HepG2 (cell line): ENCODE measurements around the gene GTF2I. TPM values are rescaled to one million over a fixed set of nuclear protein-coding genes. Genes with fewer than 3 reads are reported as not detected.

Experiments
- ATAC-seq: fragments of 200-7000 bp; cut with Tn5 transposase; 3 replicates; pipeline ENCODE4 v1.9.1; 2020; ENCODE audit warnings: mild to moderate bottlenecking, moderate library complexity
- BruUV-seq: library from RNA; stranded (reverse); fragments of 400-500 nt; replicated peaks from 2 replicates; lab custom pipeline; 2021; lab: Mats Ljungman, UMichigan
- CTCF ChIA-PET: fragments of 300-600 bp; formaldehyde crosslinking; extraction: SDS; loops from one replicate; lab custom pipeline; 2021; ENCODE audit warnings: low total read pairs, inconsistent platforms, low intra/inter-chr PET ratio; lab: Yijun Ruan, JAX
- POLR2A ChIA-PET: fragments of 350-600 bp; sonication (Branson Sonifier 250); formaldehyde crosslinking; loops from one replicate; lab custom pipeline; 2020; ENCODE audit warnings: antibody characterized with exemption, inconsistent platforms; lab: Yijun Ruan, JAX
- DNase-seq: peaks from one replicate; pipeline ENCODE4 v3.0.0-alpha.2; 2015; ENCODE audit warnings: low spot score
- FAIRE-seq: peaks from 3 replicates; lab custom pipeline; 2011; peaks lifted over from hg19 to GRCh38; lab: Jason Lieb, UNC
- H2AFZ ChIP-seq: one replicate; pipeline ENCODE4 v1.6.1; 2011; ENCODE audit warnings: low read length, inconsistent platforms
- H3K27ac ChIP-seq: fragments of 300-600 bp; 3 replicates; pipeline ENCODE4 v1.8.0; 2011; ENCODE audit warnings: mixed run types, mild to moderate bottlenecking, mixed read lengths, low read length, inconsistent platforms; ENCODE audit not compliant: insufficient read depth; ENCODE audit errors: extremely low read length
- H3K27me3 ChIP-seq, 2 experiments: fragments of 200-600 bp in 1 of 2; 2 replicates in 1 of 2; 3 replicates in 1 of 2; pipeline versions ENCODE4 v1.6.0 to v1.8.0; 2011; ENCODE audit warnings: low read length in 2 of 2, mild to moderate bottlenecking in 2 of 2, moderate library complexity in 2 of 2, inconsistent platforms in 1 of 2; ENCODE audit not compliant: insufficient read depth in 2 of 2, control insufficient read depth in 1 of 2
- H3K36me3 ChIP-seq, 2 experiments: fragments of 200-600 bp in 1 of 2; replicated peaks in 1 of 2; 2 replicates in 1 of 2; 3 replicates in 1 of 2; pipeline versions ENCODE4 v1.5.1 to v1.8.0; 2011; ENCODE audit warnings: low read length in 2 of 2, inconsistent platforms in 1 of 2; ENCODE audit not compliant: insufficient read depth in 2 of 2, control insufficient read depth in 1 of 2
- H3K4me1 ChIP-seq: 2 replicates; pipeline ENCODE4 v1.5.1; 2012; ENCODE audit warnings: low read length, inconsistent platforms; ENCODE audit not compliant: insufficient read depth
- H3K4me2 ChIP-seq: 2 replicates; pipeline ENCODE4 v1.6.0; 2011; ENCODE audit warnings: low read depth, low read length, inconsistent platforms
- H3K4me3 ChIP-seq, 3 experiments: fragments of 200-600 bp in 1 of 3; sonication (generic), shearing (Covaris generic) in 1 of 3; replicated peaks in 1 of 3; 2 replicates each; pipeline ENCODE4 v1.5.1; 2011 to 2016; ENCODE audit warnings: low read length in 3 of 3, inconsistent platforms in 2 of 3, low read depth in 2 of 3, mild to moderate bottlenecking in 2 of 3, control low read depth in 1 of 3, mixed read lengths in 1 of 3; ENCODE audit not compliant: insufficient read depth in 1 of 3
- H3K79me2 ChIP-seq: one replicate; pipeline ENCODE4 v1.6.1; 2011; ENCODE audit warnings: low read length, inconsistent platforms; ENCODE audit not compliant: insufficient read depth
- H3K9ac ChIP-seq: 2 replicates; pipeline ENCODE4 v1.6.0; 2011; ENCODE audit warnings: mild to moderate bottlenecking, low read depth, low read length, inconsistent platforms; ENCODE audit not compliant: insufficient read depth
- H3K9me3 ChIP-seq: 2 replicates; pipeline ENCODE4 v1.5.1; 2012; ENCODE audit warnings: mild to moderate bottlenecking, low read length
- H4K20me1 ChIP-seq: 2 replicates; pipeline ENCODE4 v1.6.0; 2011; ENCODE audit warnings: inconsistent platforms, mild to moderate bottlenecking, low read length, moderate library complexity; ENCODE audit not compliant: insufficient read depth
- ADNP ChIP-seq: sonication (generic); formaldehyde crosslinking; IDR thresholded peaks from 2 replicates; pipeline ENCODE4 v1.4.0; 2020; ENCODE audit warnings: missing genetic modification reagents
- CREB1 ChIP-seq, 2 experiments: fragments of 450-650 bp in 1 of 2; IDR thresholded peaks; 2 replicates each; pipeline ENCODE4 v1.6.1; 2016 to 2017; ENCODE audit warnings: control low read depth in 1 of 2, mild to moderate bottlenecking in 1 of 2, missing compliant biosample characterization in 1 of 2, missing genetic modification characterization in 1 of 2
- EEA1 ChIP-seq: sonication (generic); formaldehyde crosslinking; IDR thresholded peaks from 2 replicates; pipeline ENCODE4 v1.5.1; 2020; ENCODE audit warnings: mild to moderate bottlenecking, missing genetic modification reagents, borderline replicate concordance
- EP300 ChIP-seq, 3 experiments: sonication (generic) in 1 of 3; formaldehyde crosslinking in 1 of 3; IDR thresholded peaks; 2 replicates each; pipeline versions ENCODE4 v1.5.1 to v1.6.1; 2011 to 2020; ENCODE audit warnings: low read depth in 2 of 3, low read length in 2 of 3, borderline replicate concordance in 1 of 3, improper control_type of control experiment in 1 of 3, mild to moderate bottlenecking in 1 of 3, missing genetic modification reagents in 1 of 3, moderate library complexity in 1 of 3
- NR2C2 ChIP-seq: sonication (generic); formaldehyde crosslinking; IDR thresholded peaks from 2 replicates; pipeline ENCODE4 v1.4.0; 2020; ENCODE audit warnings: missing genetic modification reagents, mild to moderate bottlenecking, moderate library complexity, borderline replicate concordance
- NR2F6 ChIP-seq, 2 experiments: IDR thresholded peaks; 2 replicates each; pipeline ENCODE4 v1.6.1; 2016; ENCODE audit warnings: antibody characterized with exemption in 1 of 2, mild to moderate bottlenecking in 1 of 2
- PAWR ChIP-seq: sonication (generic); formaldehyde crosslinking; IDR thresholded peaks from 2 replicates; pipeline ENCODE4 v1.4.0; 2020; ENCODE audit warnings: missing genetic modification reagents, mild to moderate bottlenecking, borderline replicate concordance
- SRY ChIP-seq: sonication (generic); formaldehyde crosslinking; IDR thresholded peaks from 2 replicates; pipeline ENCODE4 v1.8.0; 2022; ENCODE audit warnings: mild to moderate bottlenecking, missing genetic modification reagents
- ZNF746 ChIP-seq: sonication (generic); formaldehyde crosslinking; IDR thresholded peaks from 2 replicates; pipeline ENCODE4 v1.8.0; 2022; ENCODE audit warnings: mild to moderate bottlenecking, missing genetic modification reagents
- WGBS: methylation state at CpG from one replicate; pipeline ENCODE4 v1.1.6; 2017; ENCODE audit warnings: low lambda C conversion rate; 5-methylcytosine and 5-hydroxymethylcytosine counted together
- in situ Hi-C: cut with HindIII; loops from 2 replicates; pipeline ENCODE4 v1.10.0; 2017; ENCODE audit warnings: low pct_unique_long_range_greater_than_20kb; ENCODE audit not compliant: extremely low pct_ligation_motif_present
- intact Hi-C: fragments of 100-400 bp; cut with micrococcal nuclease; formaldehyde crosslinking; loops from one replicate; pipeline ENCODE4 v1.10.0; 2022; ENCODE audit not compliant: unreplicated experiment
- polyA plus RNA-seq, 8 experiments: library from polyadenylated mRNA; depleted of rRNA in 3 of 8; stranded (reverse) in 7 of 8; unstranded in 1 of 8; fragments of >200 nt; fragmentation: Illumina TruSeq in 4 of 8; extraction: Trizol in 4 of 8; gene quantifications; 2 replicates each; pipeline versions ENCODE4 v1.2.1 to v1.2.3, GENCODE V29; 2011 to 2016; ENCODE audit warnings: low read depth in 4 of 8, missing spikeins in 1 of 8, mixed read lengths in 1 of 8; ENCODE audit not compliant: insufficient read depth in 1 of 8
- total RNA-seq, 5 experiments: library from RNA; depleted of rRNA; stranded (reverse); fragments of >200 nt; fragmentation: Illumina TruSeq; extraction: Trizol; gene quantifications; 2 replicates each; pipeline ENCODE4 v1.2.3, GENCODE V29; 2016; ENCODE audit warnings: low read depth in 1 of 5
- TF ChIP-seq, protein P1 (sequence below): sonication (generic); formaldehyde crosslinking; IDR thresholded peaks from one replicate; pipeline ENCODE4 v1.5.1; 2020; ENCODE audit warnings: mild to moderate bottlenecking, missing genetic modification reagents; ENCODE audit errors: not compliant biosample characterization
- TF ChIP-seq, protein P2 (sequence below): sonication (generic); formaldehyde crosslinking; IDR thresholded peaks from 2 replicates; pipeline ENCODE4 v1.8.1; 2022; ENCODE audit warnings: mild to moderate bottlenecking, missing genetic modification reagents

The GTF2I gene
- total and polyA plus RNA-seq, 2 of the 13 experiments (the other 11 are each of a cell fraction or from before 2014, with no cell fraction given) = 74.6 to 125 TPM

GRCh38 chr7:74619235-74619860 is 38.2 kb upstream of the GTF2I start:
- 85% methylated on average over 9 of the region's 14 CpGs for WGBS
- TF ChIP-seq, protein P1, sequence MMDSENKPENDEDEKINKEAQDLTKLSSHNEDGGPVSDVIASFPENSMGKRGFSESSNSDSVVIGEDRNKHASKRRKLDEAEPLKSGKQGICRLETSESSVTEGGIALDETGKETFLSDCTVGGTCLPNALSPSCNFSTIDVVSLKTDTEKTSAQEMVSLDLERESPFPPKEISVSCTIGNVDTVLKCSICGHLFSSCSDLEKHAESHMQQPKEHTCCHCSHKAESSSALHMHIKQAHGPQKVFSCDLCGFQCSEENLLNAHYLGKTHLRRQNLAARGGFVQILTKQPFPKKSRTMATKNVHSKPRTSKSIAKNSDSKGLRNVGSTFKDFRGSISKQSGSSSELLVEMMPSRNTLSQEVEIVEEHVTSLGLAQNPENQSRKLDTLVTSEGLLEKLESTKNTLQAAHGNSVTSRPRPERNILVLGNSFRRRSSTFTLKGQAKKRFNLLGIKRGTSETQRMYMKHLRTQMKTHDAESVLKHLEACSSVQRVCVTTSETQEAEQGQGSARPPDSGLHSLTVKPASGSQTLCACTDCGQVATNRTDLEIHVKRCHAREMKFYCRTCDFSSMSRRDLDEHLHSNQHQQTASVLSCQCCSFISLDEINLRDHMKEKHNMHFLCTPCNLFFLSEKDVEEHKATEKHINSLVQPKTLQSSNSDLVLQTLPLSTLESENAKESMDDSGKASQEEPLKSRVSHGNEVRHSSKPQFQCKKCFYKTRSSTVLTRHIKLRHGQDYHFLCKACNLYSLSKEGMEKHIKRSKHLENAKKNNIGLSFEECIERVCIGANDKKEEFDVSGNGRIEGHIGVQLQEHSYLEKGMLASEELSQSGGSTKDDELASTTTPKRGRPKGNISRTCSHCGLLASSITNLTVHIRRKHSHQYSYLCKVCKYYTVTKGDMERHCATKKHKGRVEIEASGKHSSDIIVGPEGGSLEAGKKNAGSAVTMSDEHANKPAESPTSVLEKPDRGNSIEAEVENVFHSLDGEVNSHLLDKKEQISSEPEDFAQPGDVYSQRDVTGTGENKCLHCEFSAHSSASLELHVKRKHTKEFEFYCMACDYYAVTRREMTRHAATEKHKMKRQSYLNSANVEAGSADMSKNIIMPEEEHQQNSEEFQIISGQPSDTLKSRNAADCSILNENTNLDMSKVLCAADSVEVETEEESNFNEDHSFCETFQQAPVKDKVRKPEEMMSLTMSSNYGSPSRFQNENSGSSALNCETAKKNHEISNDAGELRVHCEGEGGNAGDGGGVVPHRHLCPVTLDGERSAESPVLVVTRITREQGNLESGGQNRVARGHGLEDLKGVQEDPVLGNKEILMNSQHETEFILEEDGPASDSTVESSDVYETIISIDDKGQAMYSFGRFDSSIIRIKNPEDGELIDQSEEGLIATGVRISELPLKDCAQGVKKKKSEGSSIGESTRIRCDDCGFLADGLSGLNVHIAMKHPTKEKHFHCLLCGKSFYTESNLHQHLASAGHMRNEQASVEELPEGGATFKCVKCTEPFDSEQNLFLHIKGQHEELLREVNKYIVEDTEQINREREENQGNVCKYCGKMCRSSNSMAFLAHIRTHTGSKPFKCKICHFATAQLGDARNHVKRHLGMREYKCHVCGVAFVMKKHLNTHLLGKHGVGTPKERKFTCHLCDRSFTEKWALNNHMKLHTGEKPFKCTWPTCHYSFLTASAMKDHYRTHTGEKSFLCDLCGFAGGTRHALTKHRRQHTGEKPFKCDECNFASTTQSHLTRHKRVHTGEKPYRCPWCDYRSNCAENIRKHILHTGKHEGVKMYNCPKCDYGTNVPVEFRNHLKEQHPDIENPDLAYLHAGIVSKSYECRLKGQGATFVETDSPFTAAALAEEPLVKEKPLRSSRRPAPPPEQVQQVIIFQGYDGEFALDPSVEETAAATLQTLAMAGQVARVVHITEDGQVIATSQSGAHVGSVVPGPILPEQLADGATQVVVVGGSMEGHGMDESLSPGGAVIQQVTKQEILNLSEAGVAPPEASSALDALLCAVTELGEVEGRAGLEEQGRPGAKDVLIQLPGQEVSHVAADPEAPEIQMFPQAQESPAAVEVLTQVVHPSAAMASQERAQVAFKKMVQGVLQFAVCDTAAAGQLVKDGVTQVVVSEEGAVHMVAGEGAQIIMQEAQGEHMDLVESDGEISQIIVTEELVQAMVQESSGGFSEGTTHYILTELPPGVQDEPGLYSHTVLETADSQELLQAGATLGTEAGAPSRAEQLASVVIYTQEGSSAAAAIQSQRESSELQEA (CRISPR knock-in tag) = no peak
- no peak for TF ChIP-seq NR2C2 (CRISPR knock-in tag)
- TF ChIP-seq ADNP (CRISPR knock-in tag) = no peak
- no peak for TF ChIP-seq CREB1 (IDR thresholded peaks at IDR 0.05)
- TF ChIP-seq CREB1 (CRISPR knock-in tag; IDR thresholded peaks at IDR 0.05) = no peak
- no peak for TF ChIP-seq EP300 (IDR thresholded peaks at IDR 0.05; ENCODE audit: low read depth in 2 of 2, low read length in 2 of 2)
- TF ChIP-seq EP300 (CRISPR knock-in tag; IDR thresholded peaks at IDR 0.05; ENCODE audit: borderline replicate concordance) = no peak
- TF ChIP-seq ZNF746 (CRISPR knock-in tag) = no peak
- TF ChIP-seq SRY (CRISPR knock-in tag) = no peak
- TF ChIP-seq, protein P2, sequence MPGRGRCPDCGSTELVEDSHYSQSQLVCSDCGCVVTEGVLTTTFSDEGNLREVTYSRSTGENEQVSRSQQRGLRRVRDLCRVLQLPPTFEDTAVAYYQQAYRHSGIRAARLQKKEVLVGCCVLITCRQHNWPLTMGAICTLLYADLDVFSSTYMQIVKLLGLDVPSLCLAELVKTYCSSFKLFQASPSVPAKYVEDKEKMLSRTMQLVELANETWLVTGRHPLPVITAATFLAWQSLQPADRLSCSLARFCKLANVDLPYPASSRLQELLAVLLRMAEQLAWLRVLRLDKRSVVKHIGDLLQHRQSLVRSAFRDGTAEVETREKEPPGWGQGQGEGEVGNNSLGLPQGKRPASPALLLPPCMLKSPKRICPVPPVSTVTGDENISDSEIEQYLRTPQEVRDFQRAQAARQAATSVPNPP (CRISPR knock-in tag) = no peak
- no peak for TF ChIP-seq EEA1 (CRISPR knock-in tag)
- TF ChIP-seq NR2F6 (IDR thresholded peaks at IDR 0.05) = peak; percentile 18; the same call in 1 of the 2 replicates
- no peak for TF ChIP-seq NR2F6 (CRISPR knock-in tag; IDR thresholded peaks at IDR 0.05)
- no peak for TF ChIP-seq PAWR

More at GRCh38 chr7:74619235-74619860, 38.2 kb upstream of the GTF2I start:
- CTCF ChIA-PET = no interaction called here
- no peaks in the 10 kb centered on the region for H3K79me2 ChIP-seq
- H3K4me2 ChIP-seq = peak overlapping the region; percentile 52
- DNase-seq (no peak), FAIRE-seq (no peak), ATAC-seq (peak; percentile 69)
- in situ Hi-C loops = no loop called here
- intact Hi-C loops = no loop called here
- no peaks in the 10 kb centered on the region for H3K36me3 ChIP-seq
- peak overlapping the region; percentile 84 for H2AFZ ChIP-seq
- peak overlapping the region; percentile 49 for H3K9ac ChIP-seq
- no peaks in the 10 kb centered on the region for H4K20me1 ChIP-seq
- no peaks in the 10 kb centered on the region for H3K9me3 ChIP-seq
- peaks cover 40% of the 10 kb centered on the region for H3K4me1 ChIP-seq
- peak overlapping the region; percentile 38 for H3K27ac ChIP-seq
- POLR2A ChIA-PET = interaction anchor here (1.1 to 2.2 kb wide), 3 partner anchors 8 to 37 kb away, joined by 3 to 6 read pairs (median 5); no protein-coding TSS in a partner anchor
- no TSS peak for BruUV-seq
- H3K27me3 ChIP-seq = no peaks in the 10 kb centered on the region
- peak overlapping the region in 1 of 3 experiments; percentile 41; a peak in 1 of 6 replicates for H3K4me3 ChIP-seq
